ENCODE data around the gene FLT1.

- TF ChIP-seq TAF1 (IDR thresholded peaks at IDR 0.05; ENCODE audit: borderline replicate concordance, insufficient read depth, low read length) (no peak), POLR2AphosphoS5 (IDR thresholded peaks at IDR 0.05; ENCODE audit: low read depth, low read length) (no peak), SIN3A (IDR thresholded peaks at IDR 0.05; ENCODE audit: borderline replicate concordance, insufficient read depth, low read length) (no peak), REST (IDR thresholded peaks at IDR 0.05; ENCODE audit: insufficient read depth in 1 of 2, low read depth in 2 of 2, low read length in 2 of 2) (no peak), FOXP2 (optimal IDR thresholded peaks at IDR 0.05; ENCODE audit: borderline replicate concordance, extremely low read depth, extremely low read length, insufficient read depth) (no peak)
Measured at GRCh38 chr13:28338006-28338574, 156.8 kb downstream of the FLT1 start.
